SK-N-SH treated with all-trans-retinoic acid at 6 μM for 48 hours (cell line): ENCODE results near the gene WFDC9.
"Not testable (repeated sequence)": the region's sequence is repeated elsewhere in the genome, so short reads cannot be mapped to it uniquely, and the experiment has no call there.

Experiments used
- ATAC-seq: fragments of 200-7000 bp; cut with Tn5 transposase; 3 replicates; pipeline ENCODE4 v1.9.1; 2020; ENCODE audit warnings: mild to moderate bottlenecking, moderate library complexity
- ARNTL ChIP-seq: fragments of 450-650 bp; formaldehyde crosslinking; IDR thresholded peaks from 2 replicates; pipeline ENCODE4 v1.5.0; 2020; ENCODE audit warnings: low read depth, mild to moderate bottlenecking, moderate library complexity, borderline replicate concordance
- BACH2 ChIP-seq: fragments of 250-450 bp; sonication (Bioruptor Pico); IDR thresholded peaks from 2 replicates; pipeline ENCODE4 v1.9.0; 2021; ENCODE audit warnings: mild to moderate bottlenecking, borderline replicate concordance
- CSDC2 ChIP-seq: fragments of 250-450 bp; sonication (Bioruptor Pico); IDR thresholded peaks from 2 replicates; pipeline ENCODE4 v1.5.0; 2020; ENCODE audit warnings: mild to moderate bottlenecking, moderate library complexity
- ESRRG ChIP-seq: fragments of 250-450 bp; sonication (Bioruptor Pico); IDR thresholded peaks from 2 replicates; pipeline ENCODE4 v1.6.1; 2021; ENCODE audit warnings: mild to moderate bottlenecking
- GLIS3 ChIP-seq: fragments of 250-450 bp; sonication (Bioruptor Pico); IDR thresholded peaks from 2 replicates; pipeline ENCODE4 v1.5.0; 2020; ENCODE audit warnings: mild to moderate bottlenecking, moderate library complexity
- ISL1 ChIP-seq: fragments of 250-450 bp; sonication (Bioruptor Pico); IDR thresholded peaks from 2 replicates; pipeline ENCODE4 v2.1.2; 2022; ENCODE audit warnings: mild to moderate bottlenecking, moderate library complexity
- OSR1 ChIP-seq: fragments of 250-450 bp; sonication (Bioruptor Pico); IDR thresholded peaks from 2 replicates; pipeline ENCODE4 v1.8.0; 2022; ENCODE audit warnings: moderate library complexity, mild to moderate bottlenecking, inconsistent platforms
- PPARA ChIP-seq: fragments of 250-450 bp; sonication (Bioruptor Pico); IDR thresholded peaks from 2 replicates; pipeline ENCODE4 v1.5.0; 2020; ENCODE audit warnings: mild to moderate bottlenecking, borderline replicate concordance
- RARB ChIP-seq: fragments of 250-450 bp; sonication (Bioruptor Pico); IDR thresholded peaks from 2 replicates; pipeline ENCODE4 v1.8.0; 2021; ENCODE audit warnings: mild to moderate bottlenecking, moderate library complexity
- SNAI2 ChIP-seq: fragments of 250-450 bp; sonication (Bioruptor Pico); IDR thresholded peaks from 2 replicates; pipeline ENCODE4 v1.5.0; 2020; ENCODE audit warnings: mild to moderate bottlenecking, moderate library complexity
- TCF4 ChIP-seq: fragments of 250-450 bp; sonication (Bioruptor Pico); IDR thresholded peaks from 2 replicates; pipeline ENCODE4 v1.8.0; 2021; ENCODE audit warnings: mild to moderate bottlenecking, moderate library complexity, borderline replicate concordance
- TOX ChIP-seq: fragments of 250-450 bp; sonication (Bioruptor Pico); IDR thresholded peaks from 2 replicates; pipeline ENCODE4 v1.8.0; 2021; ENCODE audit warnings: mild to moderate bottlenecking, moderate library complexity, borderline replicate concordance
- TSHZ2 ChIP-seq: fragments of 250-450 bp; sonication (Bioruptor Pico); IDR thresholded peaks from 2 replicates; pipeline ENCODE4 v1.5.0; 2020; ENCODE audit warnings: mild to moderate bottlenecking, moderate library complexity
- ZC3H10 ChIP-seq: fragments of 250-450 bp; sonication (Bioruptor Pico); IDR thresholded peaks from 2 replicates; pipeline ENCODE4 v1.5.1; 2021; ENCODE audit warnings: mild to moderate bottlenecking, moderate library complexity
- ZFP3 ChIP-seq: fragments of 250-450 bp; sonication (Bioruptor Pico); IDR thresholded peaks from 2 replicates; pipeline ENCODE4 v1.5.0; 2020; ENCODE audit warnings: mild to moderate bottlenecking, moderate library complexity
- ZFP30 ChIP-seq: fragments of 450-650 bp; formaldehyde crosslinking; IDR thresholded peaks from 2 replicates; pipeline ENCODE4 v1.5.0; 2022; ENCODE audit warnings: mild to moderate bottlenecking, moderate library complexity
- ZNF565 ChIP-seq: fragments of 450-650 bp; formaldehyde crosslinking; conservative IDR thresholded peaks from 2 replicates; pipeline ENCODE4 v1.5.0; 2020; ENCODE audit warnings: low read depth, mild to moderate bottlenecking, moderate library complexity
- ZNF70 ChIP-seq: fragments of 450-650 bp; formaldehyde crosslinking; IDR thresholded peaks from 2 replicates; pipeline ENCODE4 v1.5.0; 2020; ENCODE audit warnings: mild to moderate bottlenecking, moderate library complexity
- ZNF8 ChIP-seq: fragments of 450-650 bp; formaldehyde crosslinking; IDR thresholded peaks from 2 replicates; pipeline ENCODE4 v1.5.0; 2020; ENCODE audit warnings: mild to moderate bottlenecking, moderate library complexity
- TF ChIP-seq, protein P1 (sequence below): fragments of 250-450 bp; sonication (Bioruptor Pico); IDR thresholded peaks from 2 replicates; pipeline ENCODE4 v1.8.0; 2021; ENCODE audit warnings: low read depth, mild to moderate bottlenecking, moderate library complexity, borderline replicate concordance

Gene WFDC9

DNA sequence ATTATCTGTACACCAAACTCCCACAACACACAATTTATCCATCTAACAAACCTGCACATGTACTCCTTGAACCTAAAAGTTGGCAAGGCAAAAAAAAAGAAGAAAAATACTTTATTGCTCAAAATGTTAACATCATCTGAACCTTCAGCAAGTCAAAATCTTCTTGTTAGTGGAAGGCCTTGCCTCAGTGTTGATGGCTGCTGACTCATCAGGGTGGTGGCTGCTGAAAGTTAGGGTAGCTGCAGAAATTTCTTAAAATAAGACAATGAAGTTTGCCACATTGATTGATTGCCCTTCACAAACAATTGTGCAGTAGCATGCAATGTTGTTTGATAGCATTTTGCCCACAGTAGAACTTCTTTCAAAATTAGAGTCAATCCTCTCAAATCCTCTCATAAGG is 41.7 kb upstream of the WFDC9 start:
- no peak for ATAC-seq
- TF ChIP-seq RARB: no peak
- no peak for TF ChIP-seq TSHZ2

DNA sequence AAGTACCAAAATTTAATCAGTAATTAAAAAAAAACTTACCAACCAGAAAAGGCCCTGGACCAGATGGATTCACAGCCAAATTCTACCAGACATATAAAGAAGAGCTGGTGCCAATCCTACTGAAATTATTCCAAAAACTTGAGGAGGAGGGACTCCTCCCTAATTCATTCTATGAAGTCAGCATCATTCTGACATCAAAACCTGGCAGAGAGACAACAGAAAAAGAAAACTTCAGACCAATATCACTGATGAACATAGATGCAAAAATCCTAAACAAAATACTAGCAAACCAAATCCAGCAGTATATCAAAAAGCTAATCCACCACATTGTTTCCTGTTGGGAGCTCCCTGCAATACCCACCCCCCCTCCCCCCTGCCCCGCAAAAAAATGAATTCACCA is 39.1 kb upstream of the WFDC9 start, which contains the start of gene WFDC11:
WFDC11 (minus strand) TSS at position 101 of the 400 bp plus-strand sequence. CDS start 19,639 bp downstream, outside the sequence.
- TF ChIP-seq GLIS3 (CRISPR knock-in tag): no peak
- TF ChIP-seq ZNF8 (CRISPR knock-in tag): no peak
- no peak for TF ChIP-seq SNAI2 (CRISPR knock-in tag)
- no peak for TF ChIP-seq TSHZ2
- no peak for TF ChIP-seq ARNTL (CRISPR knock-in tag)
- no peak for TF ChIP-seq ZNF565 (CRISPR knock-in tag)
- no peak for TF ChIP-seq CSDC2 (CRISPR knock-in tag)
- no peak for TF ChIP-seq ZNF70 (CRISPR knock-in tag)
- no peak for TF ChIP-seq TCF4 (CRISPR knock-in tag)
- TF ChIP-seq ZFP30 (CRISPR knock-in tag): no peak
- no peak for TF ChIP-seq BACH2 (CRISPR knock-in tag)
- no peak for TF ChIP-seq ISL1 (CRISPR knock-in tag)
- TF ChIP-seq ESRRG (CRISPR knock-in tag): no peak
- TF ChIP-seq RARB: no peak
- TF ChIP-seq TOX (CRISPR knock-in tag): no peak
- no peak for TF ChIP-seq ZFP3 (CRISPR knock-in tag)
- TF ChIP-seq, protein P1, sequence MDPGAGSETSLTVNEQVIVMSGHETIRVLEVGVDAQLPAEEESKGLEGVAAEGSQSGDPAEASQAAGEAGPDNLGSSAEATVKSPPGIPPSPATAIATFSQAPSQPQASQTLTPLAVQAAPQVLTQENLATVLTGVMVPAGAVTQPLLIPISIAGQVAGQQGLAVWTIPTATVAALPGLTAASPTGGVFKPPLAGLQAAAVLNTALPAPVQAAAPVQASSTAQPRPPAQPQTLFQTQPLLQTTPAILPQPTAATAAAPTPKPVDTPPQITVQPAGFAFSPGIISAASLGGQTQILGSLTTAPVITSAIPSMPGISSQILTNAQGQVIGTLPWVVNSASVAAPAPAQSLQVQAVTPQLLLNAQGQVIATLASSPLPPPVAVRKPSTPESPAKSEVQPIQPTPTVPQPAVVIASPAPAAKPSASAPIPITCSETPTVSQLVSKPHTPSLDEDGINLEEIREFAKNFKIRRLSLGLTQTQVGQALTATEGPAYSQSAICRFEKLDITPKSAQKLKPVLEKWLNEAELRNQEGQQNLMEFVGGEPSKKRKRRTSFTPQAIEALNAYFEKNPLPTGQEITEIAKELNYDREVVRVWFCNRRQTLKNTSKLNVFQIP (CRISPR knock-in tag): no peak
- no peak for TF ChIP-seq OSR1 (CRISPR knock-in tag)
- ATAC-seq: no peak

- not testable (repeated sequence) for ATAC-seq
Observed at GRCh38 chr20:45657038-45657437, 26.0 kb upstream of the WFDC9 start.

DNA sequence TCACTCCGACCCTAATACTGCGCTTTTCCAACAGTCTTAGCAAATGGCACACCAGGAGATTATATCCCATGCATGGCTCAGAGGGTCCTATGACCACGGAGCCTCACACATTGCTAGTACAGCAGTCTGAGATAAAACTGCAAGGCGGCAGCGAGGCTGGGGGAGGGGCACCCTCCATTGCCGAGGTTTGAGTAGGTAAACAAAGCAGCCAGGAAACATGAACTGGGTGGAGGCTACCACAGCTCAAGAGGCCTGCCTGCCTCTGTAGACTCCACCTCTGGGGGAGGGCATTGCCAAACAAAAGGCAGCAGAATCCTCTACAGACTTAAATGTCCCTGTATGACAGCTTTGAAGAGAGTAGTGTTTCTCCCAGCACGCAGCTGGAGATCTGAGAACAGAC is 20.6 kb upstream of the WFDC9 start:
- not testable (repeated sequence) for ATAC-seq

- no peak for ATAC-seq
- TF ChIP-seq TSHZ2 (no peak), ARNTL (CRISPR knock-in tag) (no peak), ZC3H10 (CRISPR knock-in tag) (no peak), ESRRG (CRISPR knock-in tag) (no peak), PPARA (CRISPR knock-in tag) (no peak), ZNF565 (CRISPR knock-in tag) (no peak), BACH2 (CRISPR knock-in tag) (no peak), ZNF70 (CRISPR knock-in tag) (no peak), TCF4 (CRISPR knock-in tag) (no peak), SNAI2 (CRISPR knock-in tag) (no peak), TOX (CRISPR knock-in tag) (no peak), ZFP30 (CRISPR knock-in tag) (no peak)
Observed at GRCh38 chr20:45649312-45649863, 18.3 kb upstream of the WFDC9 start.
